ENCODE measurements around the gene TMEM89. TPM values are rescaled to one million over a fixed set of nuclear protein-coding genes. Genes with fewer than 3 reads are reported as not detected.
A peak's percentile ranks its signal among the peaks of the same experiment; 100 is the strongest.

TMEM89 gene
- total and polyA plus RNA-seq, 2 of the 13 experiments (the other 11 are each of a cell fraction or from before 2014, with no cell fraction given): 0.31 to 0.59 TPM

GRCh38 chr3:48636149-48636655, 14.6 kb upstream of the TMEM89 start:
- FAIRE-seq: no peak
- POLR2A ChIA-PET: interaction anchor here (0.8 to 4.8 kb wide), 19 partner anchors 10 to 371 kb away, joined by 3 to 140 read pairs (median 9); partner anchors contain the start of genes CCDC51, CELSR3, IP6K2 and PFKFB4
- H2AFZ ChIP-seq (ENCODE audit: low read length): no peak overlapping the region

GRCh38 chr3:48635222-48636021, 13.9 kb upstream of the TMEM89 start, which contains the start of gene SLC26A6:
Gene SLC26A6 (minus strand): TSS chr3:48635461. CDS start chr3:48635393, 68 bp downstream.
- Histone ChIP-seq H3K27ac (ENCODE audit: extremely low read length, insufficient read depth, low read length) (peak within 1 kb of the TSS; percentile 74), H3K9me3 (ENCODE audit: low read length) (no peaks in the 10 kb centered on the region), H3K36me3 (replicated peaks in 1 of 2; ENCODE audit: control insufficient read depth in 1 of 2, insufficient read depth in 2 of 2, low read length in 2 of 2) (peaks cover 8 to 33% of the 10 kb centered on the region in 2 experiments; a peak in 4 of 5 replicates), H4K20me1 (ENCODE audit: insufficient read depth, low read length) (no peaks in the 10 kb centered on the region), H3K4me3 (replicated peaks in 1 of 3; ENCODE audit: insufficient read depth in 1 of 3, low read depth in 2 of 3, low read length in 3 of 3) (peak within 1 kb of the TSS; percentile 71 to 96 (median 93)), H3K27me3 (ENCODE audit: control insufficient read depth in 1 of 2, insufficient read depth in 2 of 2, low read length in 2 of 2) (no peaks in the 10 kb centered on the region; a peak in 1 of 5 replicates), H3K4me1 (ENCODE audit: insufficient read depth, low read length) (peaks cover 64% of the 10 kb centered on the region), H3K79me2 (ENCODE audit: insufficient read depth, low read length) (peaks cover 43% of the 10 kb centered on the region), H2AFZ (ENCODE audit: low read length) (no peak within 1 kb of the TSS), H3K4me2 (ENCODE audit: low read depth, low read length) (peak within 1 kb of the TSS; percentile 88), H3K9ac (ENCODE audit: insufficient read depth, low read depth, low read length) (peak within 1 kb of the TSS; percentile 83)
- BruUV-seq (replicated peaks): TSS peak; percentile 70
- peak; percentile 93 for DNase-seq (ENCODE audit: low spot score)
- intact Hi-C loops (cut with micrococcal nuclease; ENCODE audit: unreplicated experiment) (loop anchor here (1.0 to 2.0 kb wide), 3 partner anchors 17 to 79 kb away; partner anchors contain the start of genes PFKFB4 and UQCRC1), in situ Hi-C loops (cut with HindIII; ENCODE audit: extremely low pct_ligation_motif_present, low pct_unique_long_range_greater_than_20kb) (no loop called here)
- CTCF ChIA-PET (ENCODE audit: low intra/inter-chr PET ratio, low total read pairs): interaction anchor here (2.2 kb wide), 1 partner anchor 26 kb away, joined by 13 read pairs; the partner anchor contains the start of gene UQCRC1
- FAIRE-seq: peak; percentile 62
- WGBS (ENCODE audit: low lambda C conversion rate): 0% methylated on average over 5 of the region's 68 CpGs
- POLR2A ChIA-PET: interaction anchor here (0.7 to 4.8 kb wide), 25 partner anchors 11 to 395 kb away, joined by 3 to 140 read pairs (median 6); partner anchors contain the start of genes CCDC51, CELSR3, COL7A1 and IP6K2
- ATAC-seq: peak; percentile 91
- TF ChIP-seq HCFC1 (IDR thresholded peaks at IDR 0.05; ENCODE audit: low read depth, low read length) (no peak), THAP11 (CRISPR knock-in tag; IDR thresholded peaks at IDR 0.05) (no peak; the same call in 1 of the 2 replicates), PAWR (CRISPR knock-in tag; IDR thresholded peaks at IDR 0.05; ENCODE audit: borderline replicate concordance) (no peak), ATF3 (CRISPR knock-in tag; IDR thresholded peaks at IDR 0.05) (0 out of 2 replicates have a peak, but pooled peaks have one; percentile 10), HDAC6 (IDR thresholded peaks at IDR 0.05; ENCODE audit: low read depth, low read length) (no peak), MAFG (CRISPR knock-in tag; IDR thresholded peaks at IDR 0.05) (0 out of 2 replicates have a peak, but pooled peaks have one; percentile 16), SATB2 (CRISPR knock-in tag; IDR thresholded peaks at IDR 0.05) (peak; percentile 76; the same call in 1 of the 2 replicates), ZFP90 (CRISPR knock-in tag; IDR thresholded peaks at IDR 0.05; ENCODE audit: borderline replicate concordance) (peak; percentile 58; the same call in 1 of the 2 replicates), ATF7 (IDR thresholded peaks at IDR 0.05) (no peak), ATF7 (CRISPR knock-in tag; IDR thresholded peaks at IDR 0.05) (no peak), ZNF800 (CRISPR knock-in tag; IDR thresholded peaks at IDR 0.05) (no peak), SMARCC2 (IDR thresholded peaks at IDR 0.05) (no peak), ATF1 (CRISPR knock-in tag; IDR thresholded peaks at IDR 0.05) (no peak)

More at GRCh38 chr3:48636149-48636655, 14.6 kb upstream of the TMEM89 start:
- 15% methylated on average over 10 of the region's 10 CpGs for WGBS (ENCODE audit: low lambda C conversion rate)
- Histone ChIP-seq H4K20me1 (ENCODE audit: insufficient read depth, low read length) (no peaks in the 10 kb centered on the region), H3K9ac (ENCODE audit: insufficient read depth, low read depth, low read length) (peak overlapping the region; percentile 83), H3K79me2 (ENCODE audit: insufficient read depth, low read length) (peaks cover 42% of the 10 kb centered on the region), H3K27me3 (ENCODE audit: control insufficient read depth in 1 of 2, insufficient read depth in 2 of 2, low read length in 2 of 2) (no peaks in the 10 kb centered on the region; a peak in 1 of 5 replicates), H3K27ac (ENCODE audit: extremely low read length, insufficient read depth, low read length) (peak overlapping the region; percentile 74), H3K9me3 (ENCODE audit: low read length) (no peaks in the 10 kb centered on the region), H3K4me2 (ENCODE audit: low read depth, low read length) (peak overlapping the region; percentile 83), H3K36me3 (replicated peaks in 1 of 2; ENCODE audit: control insufficient read depth in 1 of 2, insufficient read depth in 2 of 2, low read length in 2 of 2) (peaks cover 5 to 26% of the 10 kb centered on the region in 2 experiments; a peak in 4 of 5 replicates), H3K4me1 (ENCODE audit: insufficient read depth, low read length) (peaks cover 56% of the 10 kb centered on the region), H3K4me3 (replicated peaks in 1 of 3; ENCODE audit: insufficient read depth in 1 of 3, low read depth in 2 of 3, low read length in 3 of 3) (peak overlapping the region; percentile 71 to 96 (median 93))
- intact Hi-C loops (cut with micrococcal nuclease; ENCODE audit: unreplicated experiment) (no loop called here), in situ Hi-C loops (cut with HindIII; ENCODE audit: extremely low pct_ligation_motif_present, low pct_unique_long_range_greater_than_20kb) (no loop called here)
- TF ChIP-seq ZNF451 (CRISPR knock-in tag; IDR thresholded peaks at IDR 0.05): no peak
- 0 out of 2 replicates have a peak, but pooled peaks have one; percentile 39 for TF ChIP-seq ZNF333 (CRISPR knock-in tag; IDR thresholded peaks at IDR 0.05; ENCODE audit: borderline replicate concordance)
- TF ChIP-seq HDAC1 (CRISPR knock-in tag; IDR thresholded peaks at IDR 0.05): no peak
- TF ChIP-seq MED8 (CRISPR knock-in tag; IDR thresholded peaks at IDR 0.05; ENCODE audit: insufficient replicate concordance): peak; percentile 31
- peak; percentile 55; the same call in 1 of the 2 replicates for TF ChIP-seq MEF2D (CRISPR knock-in tag; IDR thresholded peaks at IDR 0.05)
- DNase-seq (ENCODE audit: low spot score) (no peak), ATAC-seq (no peak)
- CTCF ChIA-PET (ENCODE audit: low intra/inter-chr PET ratio, low total read pairs): interaction anchor here (2.2 kb wide), 1 partner anchor 27 kb away, joined by 13 read pairs; the partner anchor contains the start of gene UQCRC1
- no TSS peak for BruUV-seq (replicated peaks)
